OCI-LY3 (cell line): ENCODE results near the gene ANP32B.

ENCODE experiments used
- H2AFZ ChIP-seq: fragments of 200-600, 300-600 bp; shearing (Covaris generic); 2 replicates; pipeline ENCODE4 v1.6.0; 2014; ENCODE audit warnings: antibody characterized with exemption, low read depth, low read length
- H3K27ac ChIP-seq: fragments of 200-600, 300-600 bp; sonication (generic); 2 replicates; pipeline ENCODE4 v1.5.1; 2014; ENCODE audit warnings: mild to moderate bottlenecking, low read length, moderate library complexity, mixed read lengths
- H3K27me3 ChIP-seq: fragments of 200-600, 300-600 bp; sonication (generic); 2 replicates; pipeline ENCODE4 v1.6.1; 2014; ENCODE audit warnings: low read depth, low read length, mixed read lengths
- H3K36me3 ChIP-seq: fragments of 200-600, 300-600 bp; sonication (generic); replicated peaks from 2 replicates; pipeline ENCODE3; 2014; ENCODE audit warnings: low read depth, low read length, mixed read lengths
- H3K4me1 ChIP-seq: fragments of 300-600, 200-600 bp; sonication (generic); 2 replicates; pipeline ENCODE4 v1.6.1; 2014; ENCODE audit warnings: low read length, mixed read lengths
- H3K4me2 ChIP-seq: fragments of 200-600, 300-600 bp; sonication (generic); 2 replicates; pipeline ENCODE4 v1.6.1; 2014; ENCODE audit warnings: low read length, mixed read lengths
- H3K4me3 ChIP-seq: fragments of 300-600, 200-600 bp; sonication (generic); 2 replicates; pipeline ENCODE4 v1.5.1; 2014; ENCODE audit warnings: antibody characterized with exemption, mild to moderate bottlenecking, low read length, moderate library complexity
- H3K79me2 ChIP-seq: fragments of 300-600, 200-600 bp; shearing (Covaris generic); 2 replicates; pipeline ENCODE4 v1.6.1; 2014; ENCODE audit warnings: mild to moderate bottlenecking, low read length, mixed read lengths
- H3K9ac ChIP-seq: fragments of 300-600, 200-600 bp; shearing (Covaris generic); 2 replicates; pipeline ENCODE4 v1.6.0; 2014; ENCODE audit warnings: mild to moderate bottlenecking, low read length, moderate library complexity
- H3K9me3 ChIP-seq: fragments of 200-600, 300-600 bp; shearing (Covaris generic); 2 replicates; pipeline ENCODE4 v1.6.1; 2014; ENCODE audit warnings: low read length, mixed read lengths; ENCODE audit not compliant: insufficient read depth
- H4K20me1 ChIP-seq: fragments of 200-600, 300-600 bp; sonication (generic); 2 replicates; pipeline ENCODE4 v1.6.1; 2016; ENCODE audit warnings: low read length, mixed read lengths; ENCODE audit not compliant: insufficient read depth
- EZH2phosphoT487 ChIP-seq: fragments of 200-600 bp; shearing (Covaris generic); IDR thresholded peaks from 2 replicates; pipeline ENCODE4 v1.6.1; 2018; ENCODE audit warnings: antibody characterized with exemption, mixed run types, low read depth
- TF ChIP-seq, protein P1 (sequence below): fragments of 200-600, 300-600 bp; sonication (generic); IDR thresholded peaks from 2 replicates; pipeline ENCODE4 v1.5.1; 2014; ENCODE audit warnings: antibody characterized with exemption, low read length, low read depth

The ANP32B gene

DNA sequence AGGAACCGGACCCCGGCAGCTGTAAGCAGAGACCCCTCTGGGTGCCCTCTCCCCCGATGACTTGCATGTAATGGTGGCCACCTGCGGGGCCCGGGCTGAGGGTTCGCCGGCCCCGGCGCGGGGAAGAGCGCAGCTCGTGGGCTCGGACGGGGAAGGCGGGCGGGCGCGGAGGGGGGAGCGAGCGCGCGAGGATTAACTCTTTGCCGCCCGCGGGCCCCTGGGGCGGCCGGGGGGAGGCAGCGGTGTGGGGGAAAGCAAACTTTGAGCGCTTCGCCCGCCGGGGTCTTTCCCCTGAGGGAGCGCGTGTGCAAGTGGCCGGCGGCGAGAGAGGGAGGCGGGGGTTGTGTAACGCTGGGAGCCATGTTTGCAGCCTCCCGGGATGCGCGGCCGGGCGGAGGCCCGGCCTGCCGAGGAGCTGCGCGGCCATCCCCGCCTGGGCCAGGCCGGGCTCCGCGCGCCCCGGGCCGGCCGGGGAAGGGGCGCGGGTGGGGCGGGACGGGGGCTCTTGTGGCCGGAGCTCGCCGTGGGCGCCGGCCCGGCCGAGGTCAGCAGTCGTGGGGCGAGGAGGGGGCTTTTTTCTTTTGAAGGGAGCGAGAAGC lies 547 bp downstream of the ANP32B start:
- H3K27ac ChIP-seq, result peak overlapping the region; percentile 75
- no peak overlapping the region for H2AFZ ChIP-seq
- H3K9ac ChIP-seq, result peak overlapping the region; percentile 100
- H4K20me1 ChIP-seq, result peaks cover 24% of the 10 kb centered on the region
- H3K27me3 ChIP-seq, result no peaks in the 10 kb centered on the region
- TF ChIP-seq EZH2phosphoT487, result no peak
- TF ChIP-seq, protein P1, sequence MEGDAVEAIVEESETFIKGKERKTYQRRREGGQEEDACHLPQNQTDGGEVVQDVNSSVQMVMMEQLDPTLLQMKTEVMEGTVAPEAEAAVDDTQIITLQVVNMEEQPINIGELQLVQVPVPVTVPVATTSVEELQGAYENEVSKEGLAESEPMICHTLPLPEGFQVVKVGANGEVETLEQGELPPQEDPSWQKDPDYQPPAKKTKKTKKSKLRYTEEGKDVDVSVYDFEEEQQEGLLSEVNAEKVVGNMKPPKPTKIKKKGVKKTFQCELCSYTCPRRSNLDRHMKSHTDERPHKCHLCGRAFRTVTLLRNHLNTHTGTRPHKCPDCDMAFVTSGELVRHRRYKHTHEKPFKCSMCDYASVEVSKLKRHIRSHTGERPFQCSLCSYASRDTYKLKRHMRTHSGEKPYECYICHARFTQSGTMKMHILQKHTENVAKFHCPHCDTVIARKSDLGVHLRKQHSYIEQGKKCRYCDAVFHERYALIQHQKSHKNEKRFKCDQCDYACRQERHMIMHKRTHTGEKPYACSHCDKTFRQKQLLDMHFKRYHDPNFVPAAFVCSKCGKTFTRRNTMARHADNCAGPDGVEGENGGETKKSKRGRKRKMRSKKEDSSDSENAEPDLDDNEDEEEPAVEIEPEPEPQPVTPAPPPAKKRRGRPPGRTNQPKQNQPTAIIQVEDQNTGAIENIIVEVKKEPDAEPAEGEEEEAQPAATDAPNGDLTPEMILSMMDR, result no peak
- peaks cover 14% of the 10 kb centered on the region for H3K36me3 ChIP-seq
- H3K79me2 ChIP-seq, result peaks cover 68% of the 10 kb centered on the region
- H3K4me3 ChIP-seq, result peak overlapping the region; percentile 92
- H3K4me2 ChIP-seq, result peak overlapping the region; percentile 85
- H3K4me1 ChIP-seq, result peaks cover 43% of the 10 kb centered on the region
- no peaks in the 10 kb centered on the region for H3K9me3 ChIP-seq

DNA sequence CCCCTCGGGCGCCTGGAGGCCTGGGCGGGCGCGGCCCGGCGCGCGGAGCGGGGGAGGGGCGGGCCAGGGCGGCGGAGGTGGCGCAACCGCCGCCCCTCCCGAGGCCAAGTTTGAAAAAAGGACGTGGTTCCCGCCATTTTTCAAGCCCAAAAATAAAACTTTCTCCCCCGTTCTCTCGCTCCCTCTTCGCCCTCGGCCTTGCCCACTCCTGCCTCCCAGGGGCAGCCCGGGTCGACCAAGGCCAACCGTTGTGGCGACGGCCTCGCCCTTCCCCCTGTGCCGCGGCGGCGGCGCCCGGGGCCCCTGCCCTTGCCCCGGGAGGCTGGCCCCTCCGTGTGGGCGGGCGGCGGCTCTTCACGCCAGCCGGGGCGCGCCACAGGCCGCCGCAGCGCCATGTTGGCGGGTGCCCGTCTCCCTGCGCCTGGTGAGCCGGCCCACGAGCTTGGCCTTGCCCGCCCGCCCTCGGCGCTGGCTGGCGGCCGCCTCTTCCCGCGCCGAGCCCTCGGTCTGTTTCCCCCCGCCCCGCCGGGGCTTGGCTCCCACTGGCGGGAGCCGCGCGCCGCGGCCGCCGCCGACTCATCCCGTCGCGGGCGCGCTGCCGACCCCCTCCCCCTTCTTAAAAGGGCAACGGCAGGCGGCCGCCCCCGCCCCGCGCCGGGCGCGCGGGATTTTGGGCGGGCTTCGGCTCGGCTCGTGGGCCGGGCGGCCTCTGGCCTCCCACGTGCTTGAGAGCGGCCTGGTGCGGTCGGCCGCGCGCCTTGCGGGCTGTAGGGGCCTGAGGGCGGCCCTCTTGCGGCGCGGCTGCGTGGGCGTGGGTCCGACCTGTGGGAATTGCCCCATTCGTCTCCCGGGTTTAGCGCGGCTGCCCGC lies 1.3 kb downstream of the ANP32B start:
- peaks cover 75% of the 10 kb centered on the region for H3K79me2 ChIP-seq

DNA sequence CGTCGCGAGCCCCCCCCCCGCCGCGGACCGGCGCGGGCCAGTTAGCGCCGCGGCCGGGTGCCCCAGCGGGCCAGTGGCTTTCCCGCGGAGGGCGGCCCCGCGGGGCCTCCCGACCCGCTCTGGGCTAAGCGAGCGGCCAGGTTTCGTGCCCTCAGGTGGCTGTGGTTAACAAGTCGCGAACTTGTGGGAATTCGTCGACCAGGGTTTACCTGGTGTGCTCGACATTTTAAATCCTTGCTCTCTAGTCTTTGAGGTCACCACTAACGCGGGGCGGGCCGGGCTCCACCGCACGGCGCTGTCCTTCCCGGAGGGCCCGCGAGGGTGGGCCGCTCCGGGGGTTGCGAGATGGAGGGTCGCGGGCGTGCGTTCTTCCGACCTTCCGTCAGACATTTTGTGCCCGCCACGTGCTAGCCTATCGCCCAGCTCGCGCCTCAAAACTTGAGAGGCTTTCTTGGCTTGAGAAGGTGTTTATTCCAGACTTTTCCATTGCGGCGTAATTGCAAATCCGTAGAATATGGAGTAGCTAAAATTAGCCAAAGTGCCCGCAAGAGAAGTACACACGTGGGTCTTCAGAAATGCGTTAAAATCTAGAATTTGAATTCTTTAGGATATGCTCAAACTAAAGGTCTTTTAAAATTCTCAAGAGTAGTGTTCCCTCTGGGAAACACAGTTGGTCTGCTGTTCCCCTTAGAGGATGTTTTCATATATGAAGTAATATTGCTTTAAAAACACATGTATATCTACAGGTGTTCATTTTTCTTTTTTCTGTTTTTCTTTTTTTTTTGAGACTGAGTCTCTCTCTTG lies 2.1 kb downstream of the ANP32B start:
- no peaks in the 10 kb centered on the region for H3K9me3 ChIP-seq
- peak overlapping the region; percentile 92 for H3K4me3 ChIP-seq
- peaks cover 54% of the 10 kb centered on the region for H3K4me1 ChIP-seq
- H3K9ac ChIP-seq, result peak overlapping the region; percentile 100
- peak overlapping the region; percentile 75 for H3K27ac ChIP-seq
- H4K20me1 ChIP-seq, result peaks cover 40% of the 10 kb centered on the region
- H2AFZ ChIP-seq, result no peak overlapping the region
- peaks cover 84% of the 10 kb centered on the region for H3K79me2 ChIP-seq
- H3K27me3 ChIP-seq, result no peaks in the 10 kb centered on the region
- H3K4me2 ChIP-seq, result peak overlapping the region; percentile 85
- TF ChIP-seq, protein P1, result no peak
- no peak for TF ChIP-seq EZH2phosphoT487
- peaks cover 14% of the 10 kb centered on the region for H3K36me3 ChIP-seq

More for the DNA sequence above, 1.3 kb downstream of the ANP32B start:
- peaks cover 14% of the 10 kb centered on the region for H3K36me3 ChIP-seq
- peak overlapping the region; percentile 100 for H3K9ac ChIP-seq
- H3K4me2 ChIP-seq, result peak overlapping the region; percentile 85
- no peaks in the 10 kb centered on the region for H3K9me3 ChIP-seq
- H3K27ac ChIP-seq, result peak overlapping the region; percentile 75
- H3K27me3 ChIP-seq, result no peaks in the 10 kb centered on the region
- TF ChIP-seq, protein P1, result no peak
- no peak for TF ChIP-seq EZH2phosphoT487
- H4K20me1 ChIP-seq, result peaks cover 31% of the 10 kb centered on the region
- H3K4me3 ChIP-seq, result peak overlapping the region; percentile 92
- peaks cover 50% of the 10 kb centered on the region for H3K4me1 ChIP-seq
- no peak overlapping the region for H2AFZ ChIP-seq

DNA sequence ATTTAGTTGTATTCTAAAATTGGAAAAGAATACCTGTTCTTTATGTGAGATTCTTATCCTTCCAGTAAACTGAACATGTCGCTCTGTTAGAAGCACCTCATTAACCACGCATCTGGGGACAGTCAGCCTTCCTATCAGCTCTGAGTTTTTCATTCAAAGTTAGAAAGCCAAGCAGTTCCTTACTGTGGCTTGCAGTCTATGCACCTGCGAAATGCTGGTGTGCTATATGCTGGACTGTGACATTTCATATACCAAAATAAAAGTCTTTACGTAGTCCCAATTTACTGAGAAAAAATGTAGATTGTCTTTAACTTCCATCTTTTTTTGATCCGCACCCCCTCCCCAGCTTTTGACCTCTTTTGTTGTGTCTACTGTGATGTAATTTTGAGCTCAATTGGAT lies 4.3 kb downstream of the ANP32B start:
- Histone ChIP-seq H3K4me3 (no peak overlapping the region), H3K9ac (no peak overlapping the region), H3K79me2 (peaks cover 98% of the 10 kb centered on the region), H2AFZ (no peak overlapping the region), H3K9me3 (no peaks in the 10 kb centered on the region), H4K20me1 (peaks cover 62% of the 10 kb centered on the region), H3K36me3 (peaks cover 14% of the 10 kb centered on the region), H3K27ac (no peak overlapping the region), H3K4me2 (peak overlapping the region; percentile 85), H3K4me1 (peaks cover 59% of the 10 kb centered on the region), H3K27me3 (no peaks in the 10 kb centered on the region)
- TF ChIP-seq EZH2phosphoT487, result no peak
- TF ChIP-seq, protein P1, result no peak
